Choroid plexus epithelial cell (primary cell): Measurements from ENCODE around the gene PRSS2.
"Not testable (repeated sequence)": the region's sequence is repeated elsewhere in the genome, so short reads cannot be mapped to it uniquely, and the experiment has no call there.

Experiments
- DNase-seq: peaks from one replicate; pipeline ENCODE4 v3.0.0-alpha.2; 2010; ENCODE audit warnings: low read depth
- H3K4me3 ChIP-seq: 2 replicates; pipeline ENCODE4 v1.5.1; 2011; ENCODE audit warnings: low read depth, mild to moderate bottlenecking, control low read depth, low read length, moderate library complexity
- TF ChIP-seq, protein P1 (sequence below): conservative IDR thresholded peaks from 2 replicates; pipeline ENCODE4 v1.5.1; 2011; ENCODE audit warnings: low read depth, mild to moderate bottlenecking, control low read depth, inconsistent platforms, low read length, moderate library complexity

Gene PRSS2

DNA sequence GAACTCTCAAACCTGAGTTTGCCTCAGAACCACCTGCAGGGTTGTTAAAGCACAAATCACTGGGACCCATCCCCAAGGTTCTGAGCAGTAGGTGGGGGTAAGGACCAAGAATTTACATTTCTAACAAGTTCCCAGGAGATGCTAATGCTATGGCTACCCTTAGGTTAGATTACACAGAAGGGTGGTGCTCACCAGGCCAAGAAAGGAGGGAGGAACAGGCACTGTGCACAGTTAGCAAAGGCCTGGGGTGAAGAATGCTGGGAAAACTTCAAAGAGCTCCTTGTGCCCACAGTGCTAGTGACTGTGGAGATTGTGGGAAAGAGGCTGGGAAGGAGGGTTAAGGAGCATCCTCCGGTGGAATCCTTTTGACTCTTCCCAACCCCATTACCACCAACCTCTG lies 8.7 kb upstream of the PRSS2 start:
- DNase-seq: no peak
- TF ChIP-seq, protein P1, sequence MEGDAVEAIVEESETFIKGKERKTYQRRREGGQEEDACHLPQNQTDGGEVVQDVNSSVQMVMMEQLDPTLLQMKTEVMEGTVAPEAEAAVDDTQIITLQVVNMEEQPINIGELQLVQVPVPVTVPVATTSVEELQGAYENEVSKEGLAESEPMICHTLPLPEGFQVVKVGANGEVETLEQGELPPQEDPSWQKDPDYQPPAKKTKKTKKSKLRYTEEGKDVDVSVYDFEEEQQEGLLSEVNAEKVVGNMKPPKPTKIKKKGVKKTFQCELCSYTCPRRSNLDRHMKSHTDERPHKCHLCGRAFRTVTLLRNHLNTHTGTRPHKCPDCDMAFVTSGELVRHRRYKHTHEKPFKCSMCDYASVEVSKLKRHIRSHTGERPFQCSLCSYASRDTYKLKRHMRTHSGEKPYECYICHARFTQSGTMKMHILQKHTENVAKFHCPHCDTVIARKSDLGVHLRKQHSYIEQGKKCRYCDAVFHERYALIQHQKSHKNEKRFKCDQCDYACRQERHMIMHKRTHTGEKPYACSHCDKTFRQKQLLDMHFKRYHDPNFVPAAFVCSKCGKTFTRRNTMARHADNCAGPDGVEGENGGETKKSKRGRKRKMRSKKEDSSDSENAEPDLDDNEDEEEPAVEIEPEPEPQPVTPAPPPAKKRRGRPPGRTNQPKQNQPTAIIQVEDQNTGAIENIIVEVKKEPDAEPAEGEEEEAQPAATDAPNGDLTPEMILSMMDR: no peak
- H3K4me3 ChIP-seq: no peak overlapping the region

DNA sequence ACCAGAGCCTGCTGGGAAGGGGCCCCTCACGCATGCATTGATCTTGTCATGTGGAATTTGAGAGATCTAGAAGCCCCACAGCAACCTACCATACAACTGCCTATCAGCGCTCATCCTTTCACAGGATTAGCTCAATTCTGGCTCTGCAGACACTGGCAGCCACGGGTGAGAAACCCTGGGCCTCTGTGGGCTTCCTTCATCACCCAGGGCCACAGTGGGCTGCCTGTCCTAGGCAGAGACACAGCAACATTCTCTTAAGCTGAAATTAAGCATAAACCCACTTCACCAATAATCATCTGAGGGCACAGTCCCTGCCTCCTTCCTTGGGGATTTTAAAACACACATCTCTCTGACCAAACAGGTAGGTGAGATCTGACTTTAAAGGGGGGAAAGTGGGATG lies 3.3 kb upstream of the PRSS2 start:
- TF ChIP-seq, protein P1: no peak
- no peak overlapping the region for H3K4me3 ChIP-seq
- no peak for DNase-seq

DNA sequence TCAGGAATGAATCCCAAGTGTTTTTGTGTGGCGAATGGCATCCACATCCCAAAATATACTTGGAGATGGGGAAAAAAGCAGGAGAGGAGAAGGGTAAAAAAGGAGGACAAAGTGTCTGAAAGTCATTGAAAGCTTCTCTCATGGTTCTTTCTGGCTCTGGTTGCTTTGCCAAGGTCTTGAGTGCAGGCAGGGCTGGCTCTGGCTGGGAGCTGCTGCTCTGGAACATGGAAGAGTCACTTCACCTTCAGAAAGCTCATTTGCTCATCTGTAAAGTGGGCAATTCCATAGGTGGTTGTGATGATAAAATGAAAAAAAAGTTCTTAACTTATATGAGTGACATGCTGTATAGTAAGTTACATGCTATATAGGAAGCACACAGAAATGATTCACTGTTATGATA lies 2.9 kb upstream of the PRSS2 start:
- DNase-seq: no peak
- TF ChIP-seq, protein P1: no peak
- H3K4me3 ChIP-seq: no peak overlapping the region

DNA sequence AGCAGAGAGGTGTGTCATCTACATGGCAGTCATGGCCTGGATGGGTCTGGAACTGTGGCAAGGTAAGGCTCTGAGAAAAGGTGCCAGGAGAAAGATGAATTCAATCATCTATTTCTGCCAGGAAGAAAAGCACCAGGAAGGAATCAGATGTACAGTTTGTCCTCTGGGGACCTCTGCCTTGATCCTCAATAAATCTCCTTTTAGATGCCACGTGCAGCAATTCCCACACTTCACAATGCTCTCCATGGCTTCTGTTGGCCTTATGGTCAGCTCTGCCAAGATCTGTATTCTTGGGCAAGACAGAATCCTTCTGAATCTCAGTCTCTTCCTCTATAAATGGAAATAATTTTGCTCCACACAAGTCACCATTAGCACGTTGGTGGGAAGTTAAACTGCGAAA lies 1.9 kb upstream of the PRSS2 start:
- DNase-seq, H3K4me3 ChIP-seq: not testable (repeated sequence)

DNA sequence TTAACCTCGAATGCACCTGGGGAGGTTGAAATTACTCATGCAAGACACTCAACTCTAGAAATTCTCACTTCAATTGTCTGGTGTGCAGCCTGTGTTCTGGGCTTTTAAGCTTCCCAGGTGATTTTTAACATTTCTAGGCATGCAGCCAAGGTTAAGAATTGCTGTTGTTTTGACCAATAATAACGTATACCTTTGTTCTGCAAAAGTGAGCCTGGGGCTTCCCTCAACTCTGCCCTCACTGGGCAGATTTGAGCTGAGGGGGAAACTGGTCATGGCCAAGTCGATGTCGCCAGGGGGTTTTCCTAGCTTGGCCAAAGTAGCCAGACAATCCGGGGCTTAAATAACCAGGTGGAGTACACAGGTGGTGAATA lies 568 bp downstream of the PRSS2 start:
- TF ChIP-seq, protein P1: no peak
- DNase-seq: no peak

DNA sequence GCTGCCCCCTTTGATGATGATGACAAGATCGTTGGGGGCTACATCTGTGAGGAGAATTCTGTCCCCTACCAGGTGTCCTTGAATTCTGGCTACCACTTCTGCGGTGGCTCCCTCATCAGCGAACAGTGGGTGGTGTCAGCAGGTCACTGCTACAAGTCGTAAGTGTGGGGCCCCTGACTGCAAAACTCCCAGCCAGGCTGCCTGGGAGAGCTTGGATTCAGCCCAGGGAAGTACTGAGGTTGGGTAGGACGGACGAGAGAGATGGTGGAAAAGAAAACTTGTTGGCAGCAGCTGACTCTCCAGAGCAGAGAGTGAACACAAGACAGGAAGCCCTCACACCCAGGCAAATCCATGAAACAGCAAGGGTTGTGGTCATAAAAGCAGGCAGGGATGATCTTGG lies 1.3 kb downstream of the PRSS2 start:
- TF ChIP-seq, protein P1: no peak
- no peak for DNase-seq

More for the DNA sequence above, 568 bp downstream of the PRSS2 start:
- H3K4me3 ChIP-seq: no peak overlapping the region

DNA sequence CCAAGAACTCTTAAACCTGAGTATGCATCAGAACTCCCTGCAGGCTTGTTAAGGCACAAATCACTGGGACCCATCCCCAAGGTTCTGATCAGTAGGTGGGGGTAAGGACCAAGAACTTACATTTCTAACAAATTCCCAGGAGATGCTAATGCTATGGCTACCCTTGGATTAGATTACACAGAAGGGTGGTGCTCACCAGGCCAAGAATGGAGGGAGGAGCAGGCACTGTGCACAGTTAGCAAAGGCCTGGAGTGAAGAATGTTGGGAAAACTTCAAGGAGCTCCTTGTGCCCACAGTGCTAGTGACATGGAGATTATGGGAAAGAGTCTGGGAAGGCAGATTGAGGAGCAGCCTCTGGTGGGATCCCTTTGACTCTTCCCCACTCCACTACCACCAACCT lies 1.9 kb downstream of the PRSS2 start:
- TF ChIP-seq, protein P1: no peak
- DNase-seq: no peak

More for the DNA sequence above, 1.3 kb downstream of the PRSS2 start:
- no peak overlapping the region for H3K4me3 ChIP-seq

DNA sequence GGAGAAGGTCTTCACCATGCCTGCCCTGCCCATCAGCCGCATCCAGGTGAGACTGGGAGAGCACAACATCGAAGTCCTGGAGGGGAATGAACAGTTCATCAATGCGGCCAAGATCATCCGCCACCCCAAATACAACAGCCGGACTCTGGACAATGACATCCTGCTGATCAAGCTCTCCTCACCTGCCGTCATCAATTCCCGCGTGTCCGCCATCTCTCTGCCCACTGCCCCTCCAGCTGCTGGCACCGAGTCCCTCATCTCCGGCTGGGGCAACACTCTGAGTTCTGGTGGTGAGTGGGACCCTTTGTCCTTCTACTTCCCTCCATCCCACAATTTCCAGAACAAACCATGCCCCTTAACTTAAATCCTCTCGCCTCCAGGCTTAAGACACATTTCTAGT lies 2.5 kb downstream of the PRSS2 start:
- H3K4me3 ChIP-seq: no peak overlapping the region
- TF ChIP-seq, protein P1: no peak
- DNase-seq: no peak

More for the DNA sequence above, 1.9 kb downstream of the PRSS2 start:
- no peak overlapping the region for H3K4me3 ChIP-seq
